Measurements from ENCODE around the gene HEXA. TPM values are rescaled to one million over a fixed set of nuclear protein-coding genes. Genes with fewer than 3 reads are reported as not detected.

Gene HEXA
- total RNA-seq, 3 donors from 2014 or later = 63.6 to 147 (median 81.1) TPM

DNA sequence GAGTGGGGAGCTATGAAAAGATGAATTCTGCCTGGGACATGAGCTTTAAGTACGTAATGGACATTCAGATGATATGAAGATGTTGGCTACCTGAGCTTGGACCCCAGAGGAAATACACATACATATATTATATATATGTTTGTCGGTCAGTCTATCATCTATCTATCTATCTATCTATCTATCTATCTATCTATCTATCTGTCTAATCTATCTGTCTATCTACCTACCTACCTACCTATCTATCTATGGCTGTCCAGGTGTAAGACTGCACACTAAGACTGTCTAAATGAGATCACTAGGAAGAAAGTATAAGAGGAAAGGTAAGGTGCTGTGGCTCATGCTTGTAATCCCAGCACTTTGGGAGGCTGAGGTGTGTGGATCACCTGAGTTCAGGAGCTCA, 37.7 kb downstream of the HEXA start:
- no peaks in the 10 kb centered on the region for H3K9me3 ChIP-seq
- H3K4me1 ChIP-seq = no peaks in the 10 kb centered on the region
- intact Hi-C loops (cut with DNase I; ENCODE audit: low total_unique reads) = no loop called here
- no peak overlapping the region for H3K4me3 ChIP-seq
- DNase-seq (ENCODE audit: low spot score in 2 of 2) = no peak
- no peaks in the 10 kb centered on the region for H3K27me3 ChIP-seq
- no peaks in the 10 kb centered on the region for H3K36me3 ChIP-seq
- peak overlapping the region in 1 of 2 donors; percentile 64 for H3K27ac ChIP-seq
- TF ChIP-seq, protein P1, sequence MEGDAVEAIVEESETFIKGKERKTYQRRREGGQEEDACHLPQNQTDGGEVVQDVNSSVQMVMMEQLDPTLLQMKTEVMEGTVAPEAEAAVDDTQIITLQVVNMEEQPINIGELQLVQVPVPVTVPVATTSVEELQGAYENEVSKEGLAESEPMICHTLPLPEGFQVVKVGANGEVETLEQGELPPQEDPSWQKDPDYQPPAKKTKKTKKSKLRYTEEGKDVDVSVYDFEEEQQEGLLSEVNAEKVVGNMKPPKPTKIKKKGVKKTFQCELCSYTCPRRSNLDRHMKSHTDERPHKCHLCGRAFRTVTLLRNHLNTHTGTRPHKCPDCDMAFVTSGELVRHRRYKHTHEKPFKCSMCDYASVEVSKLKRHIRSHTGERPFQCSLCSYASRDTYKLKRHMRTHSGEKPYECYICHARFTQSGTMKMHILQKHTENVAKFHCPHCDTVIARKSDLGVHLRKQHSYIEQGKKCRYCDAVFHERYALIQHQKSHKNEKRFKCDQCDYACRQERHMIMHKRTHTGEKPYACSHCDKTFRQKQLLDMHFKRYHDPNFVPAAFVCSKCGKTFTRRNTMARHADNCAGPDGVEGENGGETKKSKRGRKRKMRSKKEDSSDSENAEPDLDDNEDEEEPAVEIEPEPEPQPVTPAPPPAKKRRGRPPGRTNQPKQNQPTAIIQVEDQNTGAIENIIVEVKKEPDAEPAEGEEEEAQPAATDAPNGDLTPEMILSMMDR (IDR thresholded peaks at IDR 0.05) = no peak
- no peak for TF ChIP-seq POLR2A (IDR thresholded peaks at IDR 0.05)
- no peak for TF ChIP-seq POLR2AphosphoS5 (IDR thresholded peaks at IDR 0.05)

- Histone ChIP-seq H3K4me1 (no peaks in the 10 kb centered on the region), H3K27me3 (no peaks in the 10 kb centered on the region), H3K9me3 (no peaks in the 10 kb centered on the region), H3K4me3 (no peak overlapping the region), H3K27ac (no peak overlapping the region), H3K36me3 (no peaks in the 10 kb centered on the region)
- DNase-seq (ENCODE audit: low spot score in 2 of 2) = no peak
- intact Hi-C loops (cut with DNase I; ENCODE audit: low total_unique reads) = no loop called here
- TF ChIP-seq POLR2AphosphoS5 (IDR thresholded peaks at IDR 0.05) = no peak
- TF ChIP-seq, protein P1 (IDR thresholded peaks at IDR 0.05) = no peak
- no peak for TF ChIP-seq POLR2A (IDR thresholded peaks at IDR 0.05)
Observed at GRCh38 chr15:72334842-72335241, 41.0 kb downstream of the HEXA start.

GRCh38 chr15:72331021-72331420, 44.8 kb downstream of the HEXA start:
- Histone ChIP-seq H3K36me3 (no peaks in the 10 kb centered on the region), H3K27me3 (no peaks in the 10 kb centered on the region), H3K9me3 (no peaks in the 10 kb centered on the region), H3K4me3 (no peak overlapping the region), H3K4me1 (no peaks in the 10 kb centered on the region), H3K27ac (no peak overlapping the region)
- TF ChIP-seq POLR2A (IDR thresholded peaks at IDR 0.05) = no peak
- TF ChIP-seq, protein P1 (IDR thresholded peaks at IDR 0.05) = no peak
- TF ChIP-seq POLR2AphosphoS5 (IDR thresholded peaks at IDR 0.05) = no peak
- intact Hi-C loops (cut with DNase I; ENCODE audit: low total_unique reads) = no loop called here
- no peak for DNase-seq (ENCODE audit: low spot score in 2 of 2)

- Histone ChIP-seq H3K4me1 (no peaks in the 10 kb centered on the region), H3K27ac (no peak overlapping the region), H3K36me3 (no peaks in the 10 kb centered on the region), H3K9me3 (peaks cover 0 to 4% of the 10 kb centered on the region in 2 donors), H3K27me3 (no peaks in the 10 kb centered on the region), H3K4me3 (no peak overlapping the region)
- no peak for DNase-seq (ENCODE audit: low spot score in 2 of 2)
- intact Hi-C loops (cut with DNase I; ENCODE audit: low total_unique reads) = no loop called here
- TF ChIP-seq POLR2AphosphoS5 (IDR thresholded peaks at IDR 0.05) = no peak
- no peak for TF ChIP-seq POLR2A (IDR thresholded peaks at IDR 0.05)
- TF ChIP-seq, protein P1 (IDR thresholded peaks at IDR 0.05) = no peak
Observed at GRCh38 chr15:72323752-72324151, 52.1 kb downstream of the HEXA start.

DNA sequence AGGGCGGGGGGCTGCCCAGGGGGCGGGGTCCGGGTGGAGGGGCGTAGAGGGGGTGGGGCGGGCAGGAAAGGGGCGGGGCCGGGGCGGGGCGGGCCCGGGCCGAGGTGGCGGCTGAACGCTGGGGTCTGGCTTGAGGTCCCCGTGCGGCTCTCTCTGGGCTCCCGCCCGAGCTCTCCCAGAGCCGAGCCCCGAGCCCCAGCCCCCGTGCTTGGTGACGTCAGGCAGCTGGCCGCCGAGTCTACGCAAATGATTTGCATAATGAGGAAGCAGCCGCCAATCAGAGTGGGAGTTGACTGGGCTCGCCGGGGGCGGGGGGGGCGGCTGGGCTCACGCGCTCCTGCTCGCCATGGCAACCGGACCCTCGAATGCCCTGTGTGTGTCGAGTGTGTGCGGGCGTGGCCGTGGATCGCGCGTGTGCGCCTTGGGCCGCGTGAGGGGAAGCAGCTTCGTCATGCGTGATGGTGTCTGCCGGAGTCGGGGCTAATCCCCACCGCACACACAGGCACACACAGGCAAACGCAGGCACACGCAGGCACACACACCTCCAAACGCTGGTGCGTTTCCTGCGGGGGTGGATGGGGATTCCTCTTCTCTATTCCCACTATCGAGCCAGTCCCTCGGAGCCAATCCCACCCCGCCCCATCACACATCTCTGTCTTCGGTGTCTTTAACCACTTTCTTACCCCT, 55.7 kb downstream of the HEXA start, which contains the start of gene CELF6:
Gene CELF6 (minus strand): TSS at position 173 of the 687 bp plus-strand sequence. CDS start 283 bp downstream, outside the sequence.
- DNase-seq (ENCODE audit: low spot score in 2 of 2) = peak; percentile 55 to 61
- Histone ChIP-seq H3K36me3 (no peaks in the 10 kb centered on the region), H3K9me3 (peaks cover 0 to 4% of the 10 kb centered on the region in 2 donors), H3K27me3 (no peaks in the 10 kb centered on the region), H3K27ac (peak within 1 kb of the TSS in 1 of 2 donors; percentile 33), H3K4me1 (no peaks in the 10 kb centered on the region), H3K4me3 (peak within 1 kb of the TSS; percentile 38 to 69 (median 58))
- intact Hi-C loops (cut with DNase I; ENCODE audit: low total_unique reads) = no loop called here
- TF ChIP-seq POLR2A (IDR thresholded peaks at IDR 0.05) = no peak
- TF ChIP-seq, protein P1 (IDR thresholded peaks at IDR 0.05) = no peak
- TF ChIP-seq POLR2AphosphoS5 (IDR thresholded peaks at IDR 0.05) = peak in 1 of 3 donors; percentile 22
